HepG2 (cell line): Measurements from ENCODE around the gene FOXA1. TPM values are rescaled to one million over a fixed set of nuclear protein-coding genes. Genes with fewer than 3 reads are reported as not detected.

ENCODE experiments used
- BORCS8-MEF2B ChIP-seq: sonication (generic); formaldehyde crosslinking; IDR thresholded peaks from 2 replicates; pipeline ENCODE4 v1.8.0; 2022; ENCODE audit warnings: mild to moderate bottlenecking, missing genetic modification reagents
- HDAC2 ChIP-seq: sonication (generic); formaldehyde crosslinking; IDR thresholded peaks from 2 replicates; pipeline ENCODE4 v1.4.0; 2020; ENCODE audit warnings: missing genetic modification reagents
- KDM2A ChIP-seq: sonication (generic); formaldehyde crosslinking; IDR thresholded peaks from 2 replicates; pipeline ENCODE4 v1.4.0; 2020; ENCODE audit warnings: low read depth, missing genetic modification reagents, borderline replicate concordance
- MEIS2 ChIP-seq: sonication (generic); formaldehyde crosslinking; IDR thresholded peaks from 2 replicates; pipeline ENCODE4 v1.9.0; 2021; ENCODE audit warnings: mild to moderate bottlenecking, missing genetic modification reagents
- RBM22 ChIP-seq: fragments of 200-400 bp; formaldehyde crosslinking; optimal IDR thresholded peaks from 2 replicates; pipeline ENCODE3; 2017; ENCODE audit warnings: mild to moderate bottlenecking, low read length, moderate library complexity
- RORA ChIP-seq: sonication (generic); formaldehyde crosslinking; IDR thresholded peaks from 2 replicates; pipeline ENCODE4 v1.5.0; 2020; ENCODE audit warnings: mild to moderate bottlenecking, missing genetic modification reagents, moderate library complexity
- SUZ12 ChIP-seq: fragments of 150-350 bp; IDR thresholded peaks from 2 replicates; pipeline ENCODE4 v1.6.1; 2014; ENCODE audit warnings: low read depth, low read length
- TFDP1 ChIP-seq: IDR thresholded peaks from 2 replicates; pipeline ENCODE4 v1.6.1; 2016; ENCODE audit warnings: missing compliant biosample characterization, missing genetic modification reagents, borderline replicate concordance
- ZBTB20 ChIP-seq: sonication (generic); formaldehyde crosslinking; IDR thresholded peaks from 2 replicates; pipeline ENCODE4 v1.8.1; 2023; ENCODE audit warnings: missing genetic modification reagents, low read depth, mild to moderate bottlenecking, borderline replicate concordance
- ZBTB38 ChIP-seq: sonication (generic); formaldehyde crosslinking; IDR thresholded peaks from 2 replicates; pipeline ENCODE4 v1.5.1; 2020; ENCODE audit warnings: mild to moderate bottlenecking, missing genetic modification reagents
- ZBTB42 ChIP-seq: sonication (generic); formaldehyde crosslinking; IDR thresholded peaks from 2 replicates; pipeline ENCODE4 v1.5.0; 2020; ENCODE audit warnings: mild to moderate bottlenecking, missing genetic modification reagents
- ZHX2 ChIP-seq, 2 experiments: sonication (generic) in 1 of 2; formaldehyde crosslinking in 1 of 2; IDR thresholded peaks; 2 replicates each; pipeline versions ENCODE4 v1.6.1 to v1.9.0; 2014 to 2022; ENCODE audit warnings: antibody characterized with exemption in 1 of 2, borderline replicate concordance in 1 of 2, inconsistent platforms in 1 of 2, low read depth in 1 of 2, missing genetic modification reagents in 1 of 2
- ZNF331 ChIP-seq: sonication (generic); formaldehyde crosslinking; IDR thresholded peaks from 2 replicates; pipeline ENCODE4 v1.4.0; 2020; ENCODE audit warnings: missing genetic modification reagents
- ZNF354B ChIP-seq: sonication (generic); formaldehyde crosslinking; IDR thresholded peaks from 2 replicates; pipeline ENCODE4 v1.8.0; 2022; ENCODE audit warnings: mild to moderate bottlenecking, missing genetic modification reagents
- ZNF672 ChIP-seq: sonication (generic); formaldehyde crosslinking; IDR thresholded peaks from 2 replicates; pipeline ENCODE4 v1.8.1; 2022; ENCODE audit warnings: missing genetic modification reagents
- ZNF710 ChIP-seq: sonication (generic); formaldehyde crosslinking; IDR thresholded peaks from 2 replicates; pipeline ENCODE4 v1.5.0; 2020; ENCODE audit warnings: mild to moderate bottlenecking, missing genetic modification reagents, borderline replicate concordance
- ZNF777 ChIP-seq: sonication (generic); formaldehyde crosslinking; IDR thresholded peaks from 2 replicates; pipeline ENCODE4 v1.4.0; 2020; ENCODE audit warnings: missing genetic modification reagents
- polyA plus RNA-seq, 8 experiments: library from polyadenylated mRNA; depleted of rRNA in 3 of 8; stranded (reverse) in 7 of 8; unstranded in 1 of 8; fragments of >200 nt; fragmentation: Illumina TruSeq in 4 of 8; extraction: Trizol in 4 of 8; gene quantifications; 2 replicates each; pipeline versions ENCODE4 v1.2.1 to v1.2.3, GENCODE V29; 2011 to 2016; ENCODE audit warnings: low read depth in 4 of 8, missing spikeins in 1 of 8, mixed read lengths in 1 of 8; ENCODE audit not compliant: insufficient read depth in 1 of 8
- total RNA-seq, 5 experiments: library from RNA; depleted of rRNA; stranded (reverse); fragments of >200 nt; fragmentation: Illumina TruSeq; extraction: Trizol; gene quantifications; 2 replicates each; pipeline ENCODE4 v1.2.3, GENCODE V29; 2016; ENCODE audit warnings: low read depth in 1 of 5
- TF ChIP-seq, protein P1 (sequence below): sonication (generic); formaldehyde crosslinking; IDR thresholded peaks from 2 replicates; pipeline ENCODE4 v1.5.0; 2020; ENCODE audit warnings: mild to moderate bottlenecking, missing genetic modification reagents, moderate library complexity

Gene FOXA1
- total and polyA plus RNA-seq, 2 of the 13 experiments (the other 11 are each of a cell fraction or from before 2014, with no cell fraction given): 43.4 to 58.6 TPM

DNA sequence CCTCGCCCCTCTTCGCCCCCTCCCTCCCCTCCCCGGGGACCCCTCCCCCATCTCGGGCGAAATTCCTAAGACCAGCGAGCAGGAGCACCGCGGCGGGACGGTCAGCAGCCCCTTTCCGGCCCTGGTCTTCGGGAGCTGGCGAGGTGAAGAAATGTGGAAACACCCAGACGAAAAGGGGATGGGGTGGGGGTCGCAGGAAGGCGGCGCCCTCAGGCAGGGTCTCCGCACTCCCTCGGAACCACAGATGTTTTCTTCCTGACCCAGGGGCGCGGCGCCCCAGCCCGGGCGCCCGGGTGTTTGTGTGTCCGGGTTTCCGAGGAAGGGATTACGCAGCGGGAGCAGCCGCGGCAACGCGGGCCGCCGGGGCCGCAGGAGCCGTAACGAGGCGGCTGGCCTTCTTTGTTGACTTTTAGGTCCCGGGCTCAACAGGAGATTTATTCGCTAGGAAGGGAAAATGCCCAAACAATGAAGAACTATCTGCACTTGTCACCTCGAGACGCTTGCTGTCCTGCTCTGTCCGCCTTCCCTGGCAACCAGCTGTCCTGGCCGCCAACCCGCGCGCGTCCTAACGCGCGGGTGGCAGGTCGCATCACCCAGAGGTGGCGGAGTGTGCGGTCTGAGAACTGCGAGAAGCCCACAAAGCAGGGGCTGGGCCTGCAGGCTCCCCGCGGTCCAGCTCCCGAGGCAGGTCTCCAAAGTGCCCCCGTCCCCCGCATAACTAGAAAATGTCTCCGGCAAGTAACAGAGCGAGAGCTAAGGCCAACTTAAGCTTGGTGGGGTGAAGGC, 7.0 kb downstream of the FOXA1 start (continued):
- TF ChIP-seq KDM2A (CRISPR knock-in tag): peak; percentile 98
- TF ChIP-seq ZHX2 (IDR thresholded peaks at IDR 0.05; ENCODE audit: low read depth): peak; percentile 62; the same call in 1 of the 2 replicates
- peak; percentile 91; the same call in 1 of the 2 replicates for TF ChIP-seq ZHX2 (CRISPR knock-in tag; IDR thresholded peaks at IDR 0.05; ENCODE audit: borderline replicate concordance)
- peak; percentile 72 for TF ChIP-seq BORCS8-MEF2B (CRISPR knock-in tag)
- peak; percentile 16; the same call in 1 of the 2 replicates for TF ChIP-seq ZNF777 (CRISPR knock-in tag)
- TF ChIP-seq ZBTB42: no peak; the same call in 1 of the 2 replicates
- TF ChIP-seq ZNF672 (CRISPR knock-in tag): no peak
- TF ChIP-seq, protein P1, sequence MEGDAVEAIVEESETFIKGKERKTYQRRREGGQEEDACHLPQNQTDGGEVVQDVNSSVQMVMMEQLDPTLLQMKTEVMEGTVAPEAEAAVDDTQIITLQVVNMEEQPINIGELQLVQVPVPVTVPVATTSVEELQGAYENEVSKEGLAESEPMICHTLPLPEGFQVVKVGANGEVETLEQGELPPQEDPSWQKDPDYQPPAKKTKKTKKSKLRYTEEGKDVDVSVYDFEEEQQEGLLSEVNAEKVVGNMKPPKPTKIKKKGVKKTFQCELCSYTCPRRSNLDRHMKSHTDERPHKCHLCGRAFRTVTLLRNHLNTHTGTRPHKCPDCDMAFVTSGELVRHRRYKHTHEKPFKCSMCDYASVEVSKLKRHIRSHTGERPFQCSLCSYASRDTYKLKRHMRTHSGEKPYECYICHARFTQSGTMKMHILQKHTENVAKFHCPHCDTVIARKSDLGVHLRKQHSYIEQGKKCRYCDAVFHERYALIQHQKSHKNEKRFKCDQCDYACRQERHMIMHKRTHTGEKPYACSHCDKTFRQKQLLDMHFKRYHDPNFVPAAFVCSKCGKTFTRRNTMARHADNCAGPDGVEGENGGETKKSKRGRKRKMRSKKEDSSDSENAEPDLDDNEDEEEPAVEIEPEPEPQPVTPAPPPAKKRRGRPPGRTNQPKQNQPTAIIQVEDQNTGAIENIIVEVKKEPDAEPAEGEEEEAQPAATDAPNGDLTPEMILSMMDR: peak; percentile 54
- TF ChIP-seq MEIS2 (CRISPR knock-in tag): peak; percentile 44; the same call in 1 of the 2 replicates
- no peak for TF ChIP-seq ZNF710 (CRISPR knock-in tag)
- peak; percentile 81; the same call in 1 of the 2 replicates for TF ChIP-seq ZBTB38 (CRISPR knock-in tag)
- no peak; the same call in 1 of the 2 replicates for TF ChIP-seq ZNF331 (CRISPR knock-in tag)
- TF ChIP-seq ZNF354B (CRISPR knock-in tag): no peak
- TF ChIP-seq HDAC2 (CRISPR knock-in tag): no peak
- no peak for TF ChIP-seq RORA (CRISPR knock-in tag)
- peak; percentile 35; the same call in 1 of the 2 replicates for TF ChIP-seq TFDP1 (CRISPR knock-in tag)
- no peak for TF ChIP-seq SUZ12
- no peak for TF ChIP-seq RBM22
- peak; percentile 94; the same call in 1 of the 2 replicates for TF ChIP-seq ZBTB20 (CRISPR knock-in tag)
